HFF-Myc (cell line): ENCODE measurements around the gene PPM1L.

Experiments used
- DNase-seq: peaks from one replicate; pipeline ENCODE4 v3.0.0-alpha.2; 2011; ENCODE audit warnings: low read depth; ENCODE audit errors: extremely low read depth
- H3K4me3 ChIP-seq: replicated peaks from 2 replicates; pipeline ENCODE4 v1.5.1; 2011; ENCODE audit warnings: low read depth, mild to moderate bottlenecking, control low read depth, low read length
- TF ChIP-seq, protein P1 (sequence below): IDR thresholded peaks from 2 replicates; pipeline ENCODE4 v1.5.1; 2012; ENCODE audit warnings: mild to moderate bottlenecking, low read depth, low read length, control low read depth; ENCODE audit errors: missing control alignments

PPM1L gene

GRCh38 chr3:160841455-160841854 lies 85.4 kb downstream of the PPM1L start:
- H3K4me3 ChIP-seq = no peak overlapping the region
- no peak for DNase-seq
- TF ChIP-seq, protein P1, sequence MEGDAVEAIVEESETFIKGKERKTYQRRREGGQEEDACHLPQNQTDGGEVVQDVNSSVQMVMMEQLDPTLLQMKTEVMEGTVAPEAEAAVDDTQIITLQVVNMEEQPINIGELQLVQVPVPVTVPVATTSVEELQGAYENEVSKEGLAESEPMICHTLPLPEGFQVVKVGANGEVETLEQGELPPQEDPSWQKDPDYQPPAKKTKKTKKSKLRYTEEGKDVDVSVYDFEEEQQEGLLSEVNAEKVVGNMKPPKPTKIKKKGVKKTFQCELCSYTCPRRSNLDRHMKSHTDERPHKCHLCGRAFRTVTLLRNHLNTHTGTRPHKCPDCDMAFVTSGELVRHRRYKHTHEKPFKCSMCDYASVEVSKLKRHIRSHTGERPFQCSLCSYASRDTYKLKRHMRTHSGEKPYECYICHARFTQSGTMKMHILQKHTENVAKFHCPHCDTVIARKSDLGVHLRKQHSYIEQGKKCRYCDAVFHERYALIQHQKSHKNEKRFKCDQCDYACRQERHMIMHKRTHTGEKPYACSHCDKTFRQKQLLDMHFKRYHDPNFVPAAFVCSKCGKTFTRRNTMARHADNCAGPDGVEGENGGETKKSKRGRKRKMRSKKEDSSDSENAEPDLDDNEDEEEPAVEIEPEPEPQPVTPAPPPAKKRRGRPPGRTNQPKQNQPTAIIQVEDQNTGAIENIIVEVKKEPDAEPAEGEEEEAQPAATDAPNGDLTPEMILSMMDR = no peak

- H3K4me3 ChIP-seq = no peak overlapping the region
- TF ChIP-seq, protein P1 = no peak
- no peak for DNase-seq
Observed at GRCh38 chr3:160842021-160843005, 86.3 kb downstream of the PPM1L start.

DNA sequence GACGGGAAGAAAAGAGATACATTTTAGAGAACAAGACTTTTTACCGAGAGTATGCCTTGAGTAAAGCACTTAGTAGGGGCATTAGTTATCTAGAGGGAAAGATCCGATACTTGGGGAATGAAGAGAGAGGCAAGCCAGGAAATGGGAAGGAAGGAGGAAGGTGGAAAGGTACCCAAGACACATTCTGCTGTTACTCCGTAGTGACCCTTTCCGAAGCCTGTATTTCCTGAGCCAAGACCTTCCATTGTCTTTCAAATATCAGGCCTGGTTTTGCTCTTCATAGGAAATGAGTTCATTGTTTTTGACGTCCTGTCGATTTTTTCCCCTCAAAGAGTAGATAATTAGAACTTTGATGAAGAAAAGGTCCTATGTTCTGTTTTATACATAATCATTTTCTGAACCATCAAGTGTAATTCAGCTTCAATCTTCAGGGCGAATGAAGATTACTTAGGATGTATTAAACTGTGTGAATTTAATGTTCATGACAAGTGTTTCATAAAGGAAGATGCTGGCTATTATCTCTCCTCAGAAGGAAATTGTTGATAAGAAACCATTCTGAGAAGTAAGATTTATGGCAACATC lies 95.7 kb downstream of the PPM1L start:
- H3K4me3 ChIP-seq = no peak overlapping the region
- no peak for DNase-seq
- TF ChIP-seq, protein P1 = no peak

DNA sequence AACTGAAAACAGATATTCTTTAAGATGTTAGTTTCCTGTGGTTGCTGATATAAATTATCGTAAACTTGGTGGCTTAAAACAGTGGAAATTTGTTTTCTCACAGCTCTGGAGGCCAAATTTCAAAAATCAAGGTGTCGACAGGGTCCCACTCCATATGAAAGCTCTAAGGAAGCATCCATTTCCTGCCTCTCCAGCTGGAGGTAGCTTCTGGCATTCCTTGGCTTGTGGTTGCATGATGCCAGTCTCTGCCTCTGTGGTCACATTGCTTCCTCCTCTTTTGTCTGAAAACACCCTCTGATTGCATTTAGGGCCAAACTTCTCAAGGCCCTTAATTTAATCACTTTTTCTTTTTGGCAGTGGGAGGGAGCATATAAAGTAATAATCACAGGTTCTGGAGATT lies 96.8 kb downstream of the PPM1L start:
- no peak overlapping the region for H3K4me3 ChIP-seq
- TF ChIP-seq, protein P1 = no peak
- no peak for DNase-seq

DNA sequence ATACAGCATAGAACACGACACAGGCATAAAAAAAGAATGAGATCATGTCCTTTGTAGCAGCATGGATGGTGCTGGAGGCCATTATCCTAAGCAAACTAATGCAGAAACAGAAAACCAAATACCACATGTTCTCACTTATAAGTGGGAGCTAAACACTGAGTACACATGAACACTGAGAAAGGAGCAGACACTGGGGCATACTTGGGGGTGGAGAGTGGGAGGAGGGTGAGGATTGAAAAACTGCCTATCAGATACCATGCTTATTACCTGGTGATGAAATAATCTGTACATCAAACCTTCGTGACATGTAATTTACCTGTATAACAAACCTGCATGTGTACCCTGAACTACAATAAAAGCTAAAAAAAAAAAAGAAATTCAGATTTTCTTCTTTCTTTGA lies 100.4 kb downstream of the PPM1L start:
- TF ChIP-seq, protein P1 = no peak
- no peak for DNase-seq
- H3K4me3 ChIP-seq = no peak overlapping the region

DNA sequence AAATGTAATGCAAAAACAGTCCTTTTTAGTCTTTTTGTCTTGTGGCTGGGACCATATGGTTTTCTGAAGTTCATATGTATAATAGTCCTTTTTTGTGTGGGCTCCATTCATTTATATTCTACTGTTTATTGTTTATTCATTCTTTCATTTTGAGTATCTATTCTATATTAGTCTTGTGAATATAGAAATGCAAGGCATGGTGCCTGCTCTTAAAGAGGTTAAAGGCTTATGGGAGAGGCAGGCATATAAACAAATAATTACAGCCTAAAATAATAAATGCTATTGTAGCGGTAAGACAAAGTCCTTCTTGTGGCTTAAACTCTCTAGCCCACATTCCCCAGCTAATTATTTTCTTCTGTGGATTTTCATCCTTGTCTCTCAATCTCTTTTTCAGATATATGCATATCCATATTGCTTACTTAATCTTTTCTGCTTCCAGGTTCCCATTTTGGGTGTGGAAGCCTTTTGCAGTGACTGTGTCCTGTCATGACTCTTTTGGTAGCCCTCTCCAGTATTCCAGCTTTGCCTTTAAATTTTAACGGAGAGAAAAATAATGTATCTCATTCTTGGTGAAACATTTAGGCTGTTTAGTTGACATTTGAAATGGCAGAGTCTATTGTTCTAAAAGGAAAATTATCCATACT lies 101.6 kb downstream of the PPM1L start:
- DNase-seq = no peak
- TF ChIP-seq, protein P1 = no peak

More for the DNA sequence above, 101.6 kb downstream of the PPM1L start:
- H3K4me3 ChIP-seq = no peak overlapping the region
